ENCODE measurements around the gene SRRD.

The SRRD gene

GRCh38 chr22:26484360-26484706 lies 656 bp downstream of the SRRD start:
- DNase-seq, result no peak

- DNase-seq, result no peak
These were observed 1.3 kb downstream of the SRRD start for GRCh38 chr22:26485013-26485412.

- no peak for DNase-seq
These were observed 2.2 kb downstream of the SRRD start for GRCh38 chr22:26485806-26486390.

GRCh38 chr22:26486394-26486793 lies 2.7 kb downstream of the SRRD start:
- DNase-seq, result no peak

- DNase-seq, result no peak
These were observed 4.3 kb downstream of the SRRD start for GRCh38 chr22:26487996-26488395.

GRCh38 chr22:26489447-26490036 lies 5.9 kb downstream of the SRRD start:
- no peak for DNase-seq

- no peak for DNase-seq
These were observed 8.5 kb downstream of the SRRD start for GRCh38 chr22:26492220-26492619.

- no peak for DNase-seq
These were observed 10.8 kb downstream of the SRRD start for GRCh38 chr22:26494506-26494905.

GRCh38 chr22:26496456-26496855 lies 12.8 kb downstream of the SRRD start:
- DNase-seq, result no peak

- no peak for DNase-seq
These were observed 15.6 kb downstream of the SRRD start for GRCh38 chr22:26499188-26499703.

- no peak for DNase-seq
These were observed 18.3 kb downstream of the SRRD start for GRCh38 chr22:26501996-26502395.

- DNase-seq, result peak; percentile 59
These were observed 19.2 kb downstream of the SRRD start for GRCh38 chr22:26502688-26503561.

GRCh38 chr22:26503758-26504157 lies 20.1 kb downstream of the SRRD start:
- DNase-seq, result no peak

- no peak for DNase-seq
These were observed 24.5 kb downstream of the SRRD start for GRCh38 chr22:26508148-26508547.

GRCh38 chr22:26512149-26512793 lies 28.6 kb downstream of the SRRD start, which contains the start of gene TFIP11:
TFIP11 (minus strand) TSS chr22:26512473; CDS start chr22:26510272, 2,201 bp downstream.
- DNase-seq, result peak; percentile 79

- no peak for DNase-seq
These were observed 30.2 kb downstream of the SRRD start for GRCh38 chr22:26513838-26514237.

- no peak for DNase-seq
These were observed 30.9 kb downstream of the SRRD start for GRCh38 chr22:26514419-26515161.

- DNase-seq, result no peak
These were observed 32.3 kb downstream of the SRRD start for GRCh38 chr22:26515931-26516330.

- DNase-seq, result no peak
These were observed 32.8 kb downstream of the SRRD start for GRCh38 chr22:26516503-26516902.

- no peak for DNase-seq
These were observed 33.8 kb downstream of the SRRD start for GRCh38 chr22:26517429-26517828.

- DNase-seq, result no peak
These were observed 38.3 kb downstream of the SRRD start for GRCh38 chr22:26522012-26522411.

GRCh38 chr22:26522592-26522991 lies 38.9 kb downstream of the SRRD start:
- DNase-seq, result no peak

- no peak for DNase-seq
These were observed 41.2 kb downstream of the SRRD start for GRCh38 chr22:26524870-26525269.
